Parietal lobe (tissue), 2 donors: ENCODE results near the gene HOXB3. TPM values are rescaled to one million over a fixed set of nuclear protein-coding genes. Genes with fewer than 3 reads are reported as not detected.

Experiments used
- small RNA-seq: library from RNA; depleted of rRNA; stranded (forward); fragments of <200 nt; gene quantifications from one replicate; pipeline ENCODE3, GENCODE V24; 2014; ENCODE audit warnings: low replicate concordance
- total RNA-seq: library from RNA; depleted of rRNA; stranded (reverse); fragments of >200 nt; gene quantifications from one replicate; pipeline ENCODE4 v1.2.3, GENCODE V29; 2014

Gene HOXB3
- total RNA-seq, result not detected

GRCh38 chr17:48589831-48590606 lies at the start of gene HOXB3:
Gene HOXB3, minus strand, starts transcription at chr17:48590241. Its CDS starts 37,767 bp downstream, at chr17:48552474.

GRCh38 chr17:48626245-48627117 lies 36.4 kb upstream of the HOXB3 start, which contains the start of gene HOXB9:
Gene HOXB9, minus strand, starts transcription at chr17:48626358. Its CDS starts 89 bp downstream, at chr17:48626269.

GRCh38 chr17:48615047-48615962 lies 25.3 kb upstream of the HOXB3 start, which contains the start of gene HOXB8:
Gene HOXB8, minus strand, starts transcription at chr17:48615292. Its CDS starts 588 bp downstream, at chr17:48614704.

GRCh38 chr17:48610282-48611211 lies 20.5 kb upstream of the HOXB3 start, which contains the start of gene HOXB7:
Gene HOXB7, minus strand, starts transcription at chr17:48611017. Its CDS starts 99 bp downstream, at chr17:48610918.

GRCh38 chr17:48604770-48605329 lies 14.8 kb upstream of the HOXB3 start, which contains the start of gene HOXB6:
Gene HOXB6, minus strand, starts transcription at chr17:48604986. Its CDS starts 6,836 bp downstream, at chr17:48598150.

GRCh38 chr17:48593126-48593829 lies 3.2 kb upstream of the HOXB3 start, which contains the start of gene HOXB5:
Gene HOXB5, minus strand, starts transcription at chr17:48593779. Its CDS starts 97 bp downstream, at chr17:48593682.

GRCh38 chr17:48577946-48578615 lies 12.0 kb downstream of the HOXB3 start, which contains the start of gene HOXB4:
Gene HOXB4, minus strand, starts transcription at chr17:48578350. Its CDS starts 31 bp downstream, at chr17:48578319.

GRCh38 chr17:48545022-48545375 lies 45.0 kb downstream of the HOXB3 start, which contains the start of gene HOXB2:
Gene HOXB2, minus strand, starts transcription at chr17:48545109. Its CDS starts 198 bp downstream, at chr17:48544911.

GRCh38 chr17:48530887-48531272 lies 59.2 kb downstream of the HOXB3 start, which contains the start of gene HOXB1:
Gene HOXB1, minus strand, starts transcription at chr17:48531011. Its CDS starts 107 bp downstream, at chr17:48530904.

Small RNAs within 50 kb of the gene (small RNA-seq; reads per million reads assigned to genes)
- gene MIR196A1, result not detected

Other genes with a start within 250 kb of the HOXB3 start
- 0.31 TPM for gene SKAP1, start 160.0 kb downstream of the HOXB3 start, total RNA-seq
- not detected for gene HOXB1, start 59.2 kb downstream of the HOXB3 start, total RNA-seq
- gene HOXB2, start 45.1 kb downstream of the HOXB3 start, total RNA-seq, result not detected
- gene HOXB4, start 11.9 kb downstream of the HOXB3 start, total RNA-seq, result not detected
- not detected for gene HOXB5, start 3.5 kb upstream of the HOXB3 start, total RNA-seq
- gene HOXB6, start 14.7 kb upstream of the HOXB3 start, total RNA-seq, result not detected
- gene HOXB7, start 20.8 kb upstream of the HOXB3 start, total RNA-seq, result not detected
- gene HOXB8, start 25.1 kb upstream of the HOXB3 start, total RNA-seq, result not detected
- gene HOXB9, start 36.1 kb upstream of the HOXB3 start, total RNA-seq, result not detected
- gene PRAC1, start 132.3 kb upstream of the HOXB3 start, total RNA-seq, result not detected
- not detected for gene PRAC2, start 132.9 kb upstream of the HOXB3 start, total RNA-seq
- not detected for gene HOXB13, start 138.5 kb upstream of the HOXB3 start, total RNA-seq
- not detected for gene TTLL6, start 227.0 kb upstream of the HOXB3 start, total RNA-seq
- 38.5 TPM for gene CALCOCO2, start 240.8 kb upstream of the HOXB3 start, total RNA-seq